GM12878 (cell line): ENCODE results near the gene H1-8.

Source experiments
- CBX3 ChIP-seq: fragments of 200-600 bp; sonication (generic); IDR thresholded peaks from 2 replicates; pipeline ENCODE4 v1.6.1; 2016; ENCODE audit warnings: low read depth, borderline replicate concordance
- EP300 ChIP-seq, 2 experiments: fragments of 150-350 bp in 1 of 2; IDR thresholded peaks; 2 replicates each; pipeline ENCODE4 v1.6.1; 2011 to 2012; ENCODE audit warnings: low read depth in 2 of 2, low read length in 2 of 2, borderline replicate concordance in 1 of 2, improper control_type of control experiment in 1 of 2, inconsistent platforms in 1 of 2; ENCODE audit not compliant: control insufficient read depth in 1 of 2
- RAD51 ChIP-seq: fragments of 450-650 bp; IDR thresholded peaks from 2 replicates; pipeline ENCODE4 v1.6.1; 2016; ENCODE audit warnings: moderate library complexity, mild to moderate bottlenecking, inconsistent platforms
- SMAD5 ChIP-seq: IDR thresholded peaks from 2 replicates; pipeline ENCODE4 v1.6.1; 2016; ENCODE audit warnings: antibody characterized with exemption, low read depth
- TBL1XR1 ChIP-seq: IDR thresholded peaks from 2 replicates; pipeline ENCODE4 v1.6.1; 2012; ENCODE audit warnings: low read depth, low read length, improper control_type of control experiment
- TF ChIP-seq, protein P1 (sequence below), 3 experiments: IDR thresholded peaks in 2 of 3; conservative IDR thresholded peaks in 1 of 3; 2 replicates each; pipeline ENCODE4 v1.5.1; 2011; ENCODE audit warnings: low read depth in 3 of 3, low read length in 3 of 3, mild to moderate bottlenecking in 3 of 3, control low read depth in 2 of 3, moderate library complexity in 2 of 3, inconsistent platforms in 1 of 3, mixed read lengths in 1 of 3; ENCODE audit not compliant: control insufficient read depth in 2 of 3, insufficient read depth in 1 of 3; ENCODE audit errors: extremely low read depth in 1 of 3
- TF ChIP-seq, protein P2 (sequence below): IDR thresholded peaks from 2 replicates; pipeline ENCODE4 v1.6.1; 2012; ENCODE audit warnings: low read depth, low read length, improper control_type of control experiment

DNA sequence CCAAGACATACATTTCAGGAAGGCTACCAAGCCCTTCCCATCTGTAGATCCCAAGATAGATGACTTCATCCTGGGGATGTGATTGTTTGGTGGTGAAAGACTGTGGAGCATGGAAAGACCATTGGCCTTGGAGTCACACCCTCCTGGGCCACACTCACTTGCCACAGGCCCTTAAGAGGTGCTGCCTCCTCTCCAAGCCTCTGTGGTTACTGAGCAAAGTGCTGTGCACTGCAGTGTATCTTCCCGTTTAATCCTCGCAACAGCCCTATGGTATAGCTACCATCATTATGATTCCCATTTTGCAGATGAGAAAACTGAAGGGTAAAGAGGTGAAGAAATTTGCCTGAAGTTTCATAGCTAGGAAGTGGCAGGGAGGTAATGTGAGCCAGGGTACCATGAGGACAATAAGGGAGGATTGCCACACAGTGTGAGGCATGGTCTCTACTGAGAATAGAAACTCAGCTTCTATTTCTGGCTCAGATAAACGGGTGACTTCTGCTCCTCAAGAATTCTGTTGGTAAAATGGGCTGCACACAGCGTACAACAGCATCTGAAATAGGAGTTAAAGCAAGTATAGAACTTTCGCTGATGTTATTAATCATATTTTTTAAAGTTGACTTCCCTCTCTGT, 38.4 kb upstream of the H1-8 start:
- TF ChIP-seq CBX3 (no peak), EP300 (IDR thresholded peaks at IDR 0.05; ENCODE audit: borderline replicate concordance in 1 of 2, control insufficient read depth in 1 of 2, low read depth in 2 of 2, low read length in 2 of 2) (no peak), RAD51 (no peak), TBL1XR1 (no peak), SMAD5 (no peak)
- TF ChIP-seq, protein P1, sequence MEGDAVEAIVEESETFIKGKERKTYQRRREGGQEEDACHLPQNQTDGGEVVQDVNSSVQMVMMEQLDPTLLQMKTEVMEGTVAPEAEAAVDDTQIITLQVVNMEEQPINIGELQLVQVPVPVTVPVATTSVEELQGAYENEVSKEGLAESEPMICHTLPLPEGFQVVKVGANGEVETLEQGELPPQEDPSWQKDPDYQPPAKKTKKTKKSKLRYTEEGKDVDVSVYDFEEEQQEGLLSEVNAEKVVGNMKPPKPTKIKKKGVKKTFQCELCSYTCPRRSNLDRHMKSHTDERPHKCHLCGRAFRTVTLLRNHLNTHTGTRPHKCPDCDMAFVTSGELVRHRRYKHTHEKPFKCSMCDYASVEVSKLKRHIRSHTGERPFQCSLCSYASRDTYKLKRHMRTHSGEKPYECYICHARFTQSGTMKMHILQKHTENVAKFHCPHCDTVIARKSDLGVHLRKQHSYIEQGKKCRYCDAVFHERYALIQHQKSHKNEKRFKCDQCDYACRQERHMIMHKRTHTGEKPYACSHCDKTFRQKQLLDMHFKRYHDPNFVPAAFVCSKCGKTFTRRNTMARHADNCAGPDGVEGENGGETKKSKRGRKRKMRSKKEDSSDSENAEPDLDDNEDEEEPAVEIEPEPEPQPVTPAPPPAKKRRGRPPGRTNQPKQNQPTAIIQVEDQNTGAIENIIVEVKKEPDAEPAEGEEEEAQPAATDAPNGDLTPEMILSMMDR (IDR thresholded peaks at IDR 0.05 in 2 of 3, conservative IDR thresholded peaks at IDR 0.05 in 1 of 3; ENCODE audit: control insufficient read depth in 2 of 3, extremely low read depth in 1 of 3, insufficient read depth in 1 of 3, low read depth in 3 of 3, low read length in 3 of 3) = no peak
- TF ChIP-seq, protein P2, sequence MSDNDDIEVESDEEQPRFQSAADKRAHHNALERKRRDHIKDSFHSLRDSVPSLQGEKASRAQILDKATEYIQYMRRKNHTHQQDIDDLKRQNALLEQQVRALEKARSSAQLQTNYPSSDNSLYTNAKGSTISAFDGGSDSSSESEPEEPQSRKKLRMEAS = no peak
